Measurements from ENCODE around the gene CALHM1.

CALHM1 gene

GRCh38 chr10:103456074-103456660 lies 2.5 kb downstream of the CALHM1 start:
- no peak for DNase-seq (ENCODE audit: low read depth in 1 of 2, low spot score in 1 of 2)

GRCh38 chr10:103455235-103455634 lies 3.5 kb downstream of the CALHM1 start:
- DNase-seq (ENCODE audit: low read depth in 1 of 2, low spot score in 1 of 2) = no peak

- no peak for DNase-seq (ENCODE audit: low read depth in 1 of 2, low spot score in 1 of 2)
Observed at GRCh38 chr10:103454026-103454425, 4.7 kb downstream of the CALHM1 start.

GRCh38 chr10:103452506-103453230 lies 6.0 kb downstream of the CALHM1 start:
- DNase-seq (ENCODE audit: low read depth in 1 of 2, low spot score in 1 of 2) = no peak

GRCh38 chr10:103451831-103452505 lies 6.7 kb downstream of the CALHM1 start, which contains the start of gene CALHM2:
CALHM2 (minus strand) TSS chr10:103452370; CDS start chr10:103449941, 2,429 bp downstream.
- peak; percentile 36 to 49 for DNase-seq (ENCODE audit: low read depth in 1 of 2, low spot score in 1 of 2)

- DNase-seq (ENCODE audit: low read depth in 1 of 2, low spot score in 1 of 2) = peak; percentile 16 to 25
Observed at GRCh38 chr10:103451091-103451813, 7.4 kb downstream of the CALHM1 start.

- no peak for DNase-seq (ENCODE audit: low read depth in 1 of 2, low spot score in 1 of 2)
Observed at GRCh38 chr10:103450201-103450695, 8.5 kb downstream of the CALHM1 start.

- no peak for DNase-seq (ENCODE audit: low read depth in 1 of 2, low spot score in 1 of 2)
Observed at GRCh38 chr10:103449208-103450144, 9.2 kb downstream of the CALHM1 start.

- DNase-seq (ENCODE audit: low read depth in 1 of 2, low spot score in 1 of 2) = no peak
Observed at GRCh38 chr10:103448746-103449145, 10.0 kb downstream of the CALHM1 start.

- DNase-seq (ENCODE audit: low read depth in 1 of 2, low spot score in 1 of 2) = no peak
Observed at GRCh38 chr10:103447187-103447586, 11.5 kb downstream of the CALHM1 start.

GRCh38 chr10:103445767-103446567 lies 12.7 kb downstream of the CALHM1 start:
- DNase-seq (ENCODE audit: low read depth in 1 of 2, low spot score in 1 of 2) = no peak

GRCh38 chr10:103445366-103445765 lies 13.3 kb downstream of the CALHM1 start:
- no peak for DNase-seq (ENCODE audit: low read depth in 1 of 2, low spot score in 1 of 2)

- DNase-seq (ENCODE audit: low read depth in 1 of 2, low spot score in 1 of 2) = no peak
Observed at GRCh38 chr10:103444478-103444877, 14.2 kb downstream of the CALHM1 start.

GRCh38 chr10:103443475-103444185 lies 15.1 kb downstream of the CALHM1 start:
- no peak for DNase-seq (ENCODE audit: low read depth in 1 of 2, low spot score in 1 of 2)

- DNase-seq (ENCODE audit: low read depth in 1 of 2, low spot score in 1 of 2) = no peak
Observed at GRCh38 chr10:103442031-103442461, 16.7 kb downstream of the CALHM1 start.

- no peak for DNase-seq (ENCODE audit: low read depth in 1 of 2, low spot score in 1 of 2)
Observed at GRCh38 chr10:103441611-103442010, 17.1 kb downstream of the CALHM1 start.

GRCh38 chr10:103441206-103441605 lies 17.5 kb downstream of the CALHM1 start:
- DNase-seq (ENCODE audit: low read depth in 1 of 2, low spot score in 1 of 2) = no peak

GRCh38 chr10:103440416-103440815 lies 18.3 kb downstream of the CALHM1 start:
- DNase-seq (ENCODE audit: low read depth in 1 of 2, low spot score in 1 of 2) = no peak

GRCh38 chr10:103439776-103440175 lies 18.9 kb downstream of the CALHM1 start:
- no peak for DNase-seq (ENCODE audit: low read depth in 1 of 2, low spot score in 1 of 2)

All from stimulated activated CD4-positive, alpha-beta T cell treated with anti-CD3 and anti-CD28 coated beads, Interleukin-15, amount 100 ng/mL, for 1 hour (primary cell).